ENCODE measurements around the gene GRB10.
A peak's percentile ranks its signal among the peaks of the same experiment; 100 is the strongest.

Gene GRB10

DNA sequence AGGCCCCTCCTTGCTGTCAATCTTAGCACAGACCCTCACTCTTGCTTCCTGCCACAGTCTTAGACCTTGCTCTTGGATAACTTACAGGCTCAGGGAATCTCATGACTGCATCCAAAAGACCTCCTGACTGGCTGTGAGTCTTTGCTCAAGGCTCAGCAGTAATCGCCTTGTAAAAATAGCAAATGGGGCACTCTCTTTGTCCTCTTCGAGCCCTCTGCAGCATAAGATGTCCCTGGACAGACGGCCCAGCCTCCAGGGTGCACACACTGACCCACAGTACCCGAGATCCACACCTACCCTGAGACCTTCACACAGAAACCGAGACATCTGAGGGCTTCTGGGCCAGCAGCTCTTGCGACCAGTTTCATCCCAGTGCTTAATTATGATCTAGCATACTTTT is 151.6 kb downstream of the GRB10 start:
- no peak for DNase-seq

DNA sequence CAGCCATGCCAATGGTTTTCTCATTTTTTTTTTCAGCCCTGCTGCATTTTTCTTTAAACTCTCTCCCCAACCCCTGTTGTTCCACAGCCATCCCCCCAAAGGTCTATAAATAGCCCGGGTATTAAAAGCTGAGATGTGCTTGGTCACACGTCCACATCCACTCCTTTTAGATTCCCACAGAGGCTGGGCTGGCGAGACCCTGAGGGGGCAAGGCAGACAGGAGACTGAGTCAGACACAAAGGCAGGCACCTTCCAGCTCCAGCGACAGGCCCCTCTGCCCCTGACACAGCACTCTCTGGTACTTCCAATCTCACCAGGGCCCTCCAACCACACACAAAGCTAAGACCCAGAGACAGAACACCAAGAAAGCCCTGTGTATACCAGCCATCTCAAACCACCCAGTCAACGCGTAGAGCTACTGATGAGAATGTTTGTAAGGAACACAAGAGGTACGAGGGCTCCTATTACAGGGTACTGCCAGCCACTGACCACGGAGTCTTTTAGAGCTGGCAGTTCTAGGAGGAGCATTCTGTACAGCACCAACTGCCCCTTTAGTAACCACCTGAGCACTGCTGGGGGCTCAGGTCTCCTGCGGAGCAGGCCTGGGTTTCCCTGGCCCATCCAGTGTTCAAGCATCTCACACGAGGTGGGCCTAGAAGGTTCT is 153.3 kb downstream of the GRB10 start:
- no peak for DNase-seq

DNA sequence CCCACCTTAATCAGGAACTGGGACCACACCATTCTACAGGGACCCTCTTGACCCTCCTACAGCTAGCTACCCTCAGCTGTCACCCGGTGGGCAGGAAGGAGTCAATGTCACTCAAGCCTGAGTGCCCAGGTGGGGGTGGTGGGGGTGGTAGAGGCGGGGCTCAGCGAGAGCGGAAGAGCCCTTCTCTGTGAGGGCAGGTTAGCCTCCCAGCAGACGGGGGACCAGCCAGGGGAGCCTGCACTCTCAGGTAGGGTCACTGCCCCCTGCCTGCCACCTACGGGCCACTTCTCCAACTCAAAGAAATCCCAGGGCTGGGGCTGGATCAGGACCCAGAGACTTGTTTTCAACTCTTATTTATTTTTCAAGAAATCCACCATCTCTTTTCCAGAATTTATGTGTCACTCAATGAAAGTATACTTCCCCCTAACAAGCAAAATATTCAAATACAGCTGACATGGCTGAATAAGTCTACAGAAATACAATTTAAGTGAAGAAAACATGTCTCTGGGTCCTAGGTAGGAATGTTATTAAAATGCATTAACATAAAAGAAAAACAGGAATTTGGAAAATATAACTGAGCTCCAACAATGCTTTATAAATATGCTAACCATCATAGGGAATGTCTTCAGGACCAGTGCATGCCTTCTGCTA is 154.1 kb downstream of the GRB10 start:
- DNase-seq, result no peak

DNA sequence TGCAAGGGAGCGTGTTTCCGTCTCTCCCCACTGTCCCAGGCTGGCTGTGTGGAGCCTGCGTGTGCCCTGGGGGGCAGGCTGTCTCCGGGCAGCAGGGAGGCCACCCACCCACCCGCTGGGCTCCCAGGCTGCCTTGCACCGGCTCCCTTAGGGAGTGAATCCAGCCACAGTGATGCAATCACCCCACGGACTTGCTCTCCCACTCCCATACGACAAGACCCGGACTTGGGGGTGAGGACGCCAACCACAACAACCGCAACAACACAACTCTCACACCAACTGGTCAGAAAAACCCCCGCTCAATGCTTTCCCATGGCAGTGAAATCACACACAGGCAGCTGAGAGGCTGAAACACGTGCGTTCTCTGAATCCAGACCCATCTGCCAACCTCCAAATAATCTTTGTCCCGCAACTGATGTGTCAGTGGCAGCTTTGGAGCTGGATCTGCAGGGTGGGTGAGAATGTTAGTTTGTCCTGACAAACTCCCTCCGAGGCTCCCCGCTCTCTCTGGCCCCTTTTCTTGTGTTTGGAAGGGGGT is 154.8 kb downstream of the GRB10 start:
- DNase-seq, result no peak

GRCh38 chr7:50626286-50626685 is 156.4 kb downstream of the GRB10 start:
- peak in 2 of 3 experiments; percentile 6 to 11 for DNase-seq

DNA sequence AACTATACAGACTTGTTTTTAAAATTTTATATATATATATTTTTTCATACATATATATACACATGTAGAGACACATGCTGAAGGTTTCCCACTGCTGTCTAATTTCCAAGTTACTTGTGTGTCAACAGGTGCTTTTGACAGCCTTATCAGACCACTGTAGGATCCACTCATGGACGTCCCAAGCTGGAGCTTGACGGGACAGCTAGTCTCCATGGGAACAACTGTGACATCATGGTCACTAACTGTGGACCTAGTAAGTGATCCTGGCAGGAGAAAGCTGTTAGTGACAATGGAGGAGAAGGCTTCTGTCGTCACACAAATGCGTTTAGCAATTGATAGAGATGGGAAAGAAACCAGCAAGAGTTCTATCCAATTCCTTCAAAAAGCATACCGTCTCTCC is 157.3 kb downstream of the GRB10 start:
- DNase-seq, result no peak

GRCh38 chr7:50622821-50623220 is 159.9 kb downstream of the GRB10 start:
- DNase-seq, result no peak

- DNase-seq, result no peak
Observed at GRCh38 chr7:50621973-50622490, 160.7 kb downstream of the GRB10 start.

- DNase-seq, result peak in 1 of 3 experiments; percentile 34
Observed at GRCh38 chr7:50621206-50621605, 161.5 kb downstream of the GRB10 start.

DNA sequence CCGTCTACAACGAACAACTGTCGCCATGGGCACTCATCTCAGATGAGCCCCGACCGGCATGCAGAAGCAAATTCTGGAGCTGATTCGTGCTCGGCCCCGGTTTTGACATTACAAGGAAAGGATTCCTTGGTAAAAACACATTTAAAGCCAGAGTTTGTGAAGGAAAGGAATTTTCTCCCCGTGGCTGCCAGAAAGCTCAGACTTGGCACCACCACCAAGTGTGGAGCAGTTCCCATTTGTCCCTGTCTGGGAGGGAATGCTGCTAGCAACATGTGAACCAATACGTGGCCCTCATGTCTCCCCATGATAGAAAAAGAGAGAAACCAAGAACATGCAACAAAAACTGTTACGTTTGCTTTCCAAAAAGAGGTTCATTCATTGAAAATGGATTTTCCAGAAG is 162.3 kb downstream of the GRB10 start:
- DNase-seq, result no peak

DNA sequence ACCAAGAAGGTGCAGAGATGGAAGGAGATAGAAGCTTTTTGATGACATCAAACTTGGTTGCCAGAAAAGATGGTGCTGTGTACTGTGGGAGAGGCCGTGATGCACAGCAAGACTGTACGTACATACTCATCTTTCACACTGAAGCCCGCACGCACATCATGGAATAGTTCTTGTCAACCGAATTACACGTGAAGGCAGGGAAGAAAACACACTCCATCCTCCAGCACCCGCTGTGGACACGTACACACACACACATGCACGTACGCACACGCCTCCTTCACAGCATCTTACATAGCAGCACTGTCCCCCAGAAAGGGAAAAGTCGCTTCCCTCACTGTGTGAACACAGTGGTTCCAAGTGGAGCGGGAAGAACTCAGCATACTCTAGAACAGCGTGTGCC is 163.0 kb downstream of the GRB10 start:
- no peak for DNase-seq

GRCh38 chr7:50618281-50618680 is 164.4 kb downstream of the GRB10 start:
- no peak for DNase-seq

DNA sequence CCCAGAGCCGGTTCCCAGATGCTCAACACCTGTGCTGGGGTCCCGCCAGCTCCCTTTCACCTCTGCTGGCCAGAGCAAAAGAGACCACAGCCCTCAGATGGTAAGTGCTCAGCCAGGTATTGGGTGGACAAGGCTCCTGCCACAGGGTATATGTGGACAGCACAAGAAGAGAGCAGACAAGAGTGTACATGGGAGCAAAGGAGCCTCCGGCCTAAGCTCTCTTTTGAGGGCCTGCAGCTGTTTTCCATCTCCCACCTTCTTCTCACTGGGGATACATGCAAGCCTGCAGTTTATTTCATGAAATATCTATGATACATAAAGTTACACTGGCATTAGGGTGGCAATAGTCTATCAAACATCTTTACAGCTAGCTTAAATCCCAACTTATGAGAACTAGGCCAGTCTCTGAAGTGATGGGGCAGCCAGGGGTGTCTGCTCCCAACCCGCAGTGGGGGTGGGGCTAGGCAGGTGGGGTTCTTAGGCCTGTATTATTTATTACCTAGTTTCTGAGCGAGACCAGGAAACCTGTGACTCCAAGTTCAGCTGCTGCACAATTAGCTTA is 167.1 kb downstream of the GRB10 start:
- no peak for DNase-seq

GRCh38 chr7:50614721-50615518 is 167.8 kb downstream of the GRB10 start:
- peak in 1 of 3 experiments; percentile 49 for DNase-seq

DNA sequence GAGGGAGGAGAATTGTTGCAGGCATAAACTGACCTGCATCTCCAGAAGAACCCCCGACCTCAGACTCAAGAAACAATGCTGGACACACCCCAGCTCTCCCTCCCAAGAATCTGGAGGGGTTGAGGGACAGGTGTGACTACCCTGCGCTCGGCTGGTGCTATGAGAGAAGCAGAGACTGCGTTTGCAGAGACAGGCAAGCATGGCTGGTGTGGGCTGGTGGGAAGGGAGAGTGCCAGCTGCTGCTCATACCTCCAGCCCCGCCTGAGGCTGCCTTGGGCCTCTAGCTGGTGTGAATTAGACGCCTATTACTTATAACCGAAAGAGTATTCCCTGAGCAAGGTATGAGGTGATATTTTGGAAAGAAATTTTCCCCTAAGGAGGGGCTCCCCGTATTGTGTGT is 169.2 kb downstream of the GRB10 start:
- DNase-seq, result no peak

- no peak for DNase-seq
Observed at GRCh38 chr7:50612704-50613103, 170.0 kb downstream of the GRB10 start.

DNA sequence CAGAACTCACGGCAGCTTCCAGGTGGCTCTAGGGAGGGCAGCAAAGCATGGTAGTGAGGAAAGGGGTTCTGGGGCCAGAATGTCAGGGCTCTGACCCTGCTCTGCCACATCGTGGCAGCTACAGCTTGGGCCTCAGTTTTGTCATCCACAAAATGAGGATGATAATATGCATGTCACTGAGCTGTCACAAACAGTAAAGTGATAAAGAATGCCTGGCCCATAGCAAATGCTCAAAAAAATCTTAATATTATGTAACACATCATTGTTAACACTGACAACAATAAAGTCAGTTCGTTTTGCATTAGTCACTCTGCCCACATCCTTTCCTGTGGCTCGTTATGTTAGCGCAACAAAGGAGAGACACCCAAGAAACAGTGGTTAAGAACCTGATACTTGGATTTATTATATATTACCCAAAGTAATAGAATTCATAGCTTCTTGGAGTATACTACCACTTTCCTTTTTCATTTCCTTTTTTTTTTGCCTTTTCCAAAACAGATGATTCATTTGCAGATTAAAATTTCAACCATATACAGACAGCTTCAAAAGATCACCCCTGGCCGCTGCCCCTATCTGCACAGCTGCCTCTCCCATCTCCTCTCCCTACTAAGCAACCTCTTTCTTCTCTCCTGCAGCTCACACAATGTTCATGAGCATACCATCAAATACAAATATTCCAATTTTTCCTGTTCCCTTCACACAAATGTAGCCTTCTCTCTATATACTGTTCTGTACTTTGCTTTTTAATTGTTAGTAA is 172.0 kb downstream of the GRB10 start:
- no peak for DNase-seq

- no peak for DNase-seq
Observed at GRCh38 chr7:50608196-50608906, 174.3 kb downstream of the GRB10 start.

DNA sequence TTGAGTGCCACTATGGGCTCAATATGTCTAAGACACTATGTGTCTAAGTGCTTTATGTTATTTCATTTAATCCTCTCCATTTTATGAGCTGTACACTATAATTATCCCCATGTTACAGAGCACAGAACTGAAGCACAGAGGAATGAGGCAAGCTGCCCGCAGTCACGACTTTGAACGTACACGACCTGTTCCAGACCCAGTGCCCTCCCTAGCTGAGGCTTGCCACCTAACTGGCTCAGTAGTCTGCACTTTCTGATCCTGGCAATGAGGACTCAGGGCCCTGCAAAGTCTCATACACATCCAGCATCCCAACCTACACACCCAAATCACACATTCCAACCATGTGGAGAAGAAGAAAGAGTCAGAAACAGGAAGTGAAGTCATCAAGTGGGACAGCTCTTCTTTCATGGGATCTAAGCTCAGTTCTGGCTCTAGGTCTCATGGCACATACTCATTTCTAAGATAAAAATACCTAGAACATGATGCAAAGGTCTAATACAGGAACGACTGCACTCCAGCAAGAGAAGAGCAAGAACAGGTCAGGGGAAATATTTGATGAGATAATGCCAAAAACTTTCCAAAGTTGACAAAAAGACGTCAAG is 175.1 kb downstream of the GRB10 start:
- DNase-seq, result peak in 2 of 3 experiments; percentile 30 to 70

- no peak for DNase-seq
Observed at GRCh38 chr7:50605059-50605458, 177.6 kb downstream of the GRB10 start.

DNA sequence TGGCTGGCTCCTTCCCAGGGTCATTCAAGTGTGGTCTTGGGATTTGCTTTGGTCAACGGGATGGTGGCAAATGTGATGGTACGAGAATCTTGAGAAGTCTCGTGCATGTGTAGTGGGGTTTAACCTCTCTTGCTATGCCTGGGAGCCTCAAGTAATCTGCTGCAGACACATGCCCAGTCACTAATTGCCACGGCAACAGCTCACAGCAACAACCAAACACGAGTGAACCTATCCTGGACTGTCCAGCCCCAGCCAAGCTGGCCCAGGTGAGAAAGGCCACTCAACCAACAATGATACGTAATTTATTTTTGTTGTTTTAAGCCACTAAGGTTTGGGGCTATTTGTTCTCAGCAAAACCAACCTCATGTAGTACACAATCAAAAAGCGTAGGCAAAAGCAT is 179.4 kb downstream of the GRB10 start:
- DNase-seq, result peak in 1 of 3 experiments; percentile 45
